Measurements from ENCODE around the gene XRN2.
"Not testable (repeated sequence)": the region's sequence is repeated elsewhere in the genome, so short reads cannot be mapped to it uniquely, and the experiment has no call there.

XRN2 gene

GRCh38 chr20:21355981-21356380 is 52.9 kb downstream of the XRN2 start:
- no peak overlapping the region for H3K27ac ChIP-seq (ENCODE audit: low read depth, low read length)
- no peak overlapping the region for H3K4me3 ChIP-seq (ENCODE audit: low read length)
- peaks cover 97% of the 10 kb centered on the region for H3K36me3 ChIP-seq (ENCODE audit: insufficient read depth, low read length)
- no peaks in the 10 kb centered on the region for H3K4me1 ChIP-seq (ENCODE audit: insufficient read depth, low read length)
- no peak overlapping the region for H3K9ac ChIP-seq (ENCODE audit: low read depth, low read length)
- WGBS = no CpG with 5 or more reads among the region's 1 CpG
- no peaks in the 10 kb centered on the region for H3K27me3 ChIP-seq (ENCODE audit: insufficient read depth, low read length)
- no peaks in the 10 kb centered on the region for H3K9me3 ChIP-seq (ENCODE audit: insufficient read depth, low read depth, low read length)

- peaks cover 97% of the 10 kb centered on the region for H3K36me3 ChIP-seq (ENCODE audit: insufficient read depth, low read length)
- no peak overlapping the region for H3K9ac ChIP-seq (ENCODE audit: low read depth, low read length)
- no peak overlapping the region for H3K27ac ChIP-seq (ENCODE audit: low read depth, low read length)
- no peaks in the 10 kb centered on the region for H3K9me3 ChIP-seq (ENCODE audit: insufficient read depth, low read depth, low read length)
- no peak overlapping the region for H3K4me3 ChIP-seq (ENCODE audit: low read length)
- no peaks in the 10 kb centered on the region for H3K27me3 ChIP-seq (ENCODE audit: insufficient read depth, low read length)
- no peaks in the 10 kb centered on the region for H3K4me1 ChIP-seq (ENCODE audit: insufficient read depth, low read length)
Observed at GRCh38 chr20:21356386-21356785, 53.3 kb downstream of the XRN2 start.

GRCh38 chr20:21357844-21358243 is 54.7 kb downstream of the XRN2 start:
- peaks cover 97% of the 10 kb centered on the region for H3K36me3 ChIP-seq (ENCODE audit: insufficient read depth, low read length)
- H3K9ac ChIP-seq (ENCODE audit: low read depth, low read length) = no peak overlapping the region
- no peaks in the 10 kb centered on the region for H3K9me3 ChIP-seq (ENCODE audit: insufficient read depth, low read depth, low read length)
- no peak overlapping the region for H3K27ac ChIP-seq (ENCODE audit: low read depth, low read length)
- H3K27me3 ChIP-seq (ENCODE audit: insufficient read depth, low read length) = no peaks in the 10 kb centered on the region
- H3K4me1 ChIP-seq (ENCODE audit: insufficient read depth, low read length) = no peaks in the 10 kb centered on the region
- WGBS = 93% methylated on average over 1 of the region's 1 CpG
- no peak overlapping the region for H3K4me3 ChIP-seq (ENCODE audit: low read length)

- H3K27ac ChIP-seq (ENCODE audit: low read depth, low read length) = no peak overlapping the region
- peaks cover 99% of the 10 kb centered on the region for H3K36me3 ChIP-seq (ENCODE audit: insufficient read depth, low read length)
Observed at GRCh38 chr20:21358737-21359136, 55.6 kb downstream of the XRN2 start.

GRCh38 chr20:21360705-21361104 is 57.6 kb downstream of the XRN2 start:
- Histone ChIP-seq H3K4me1 (ENCODE audit: insufficient read depth, low read length) (no peaks in the 10 kb centered on the region), H3K9ac (ENCODE audit: low read depth, low read length) (no peak overlapping the region), H3K27me3 (ENCODE audit: insufficient read depth, low read length) (no peaks in the 10 kb centered on the region), H3K9me3 (ENCODE audit: insufficient read depth, low read depth, low read length) (no peaks in the 10 kb centered on the region), H3K36me3 (ENCODE audit: insufficient read depth, low read length) (peaks cover 98% of the 10 kb centered on the region), H3K27ac (ENCODE audit: low read depth, low read length) (no peak overlapping the region), H3K4me3 (ENCODE audit: low read length) (no peak overlapping the region)
- 100% methylated on average over 1 of the region's 1 CpG for WGBS

More at GRCh38 chr20:21358737-21359136, 55.6 kb downstream of the XRN2 start:
- no peak overlapping the region for H3K9ac ChIP-seq (ENCODE audit: low read depth, low read length)
- WGBS = 96% methylated on average over 5 of the region's 5 CpGs
- H3K27me3 ChIP-seq (ENCODE audit: insufficient read depth, low read length) = no peaks in the 10 kb centered on the region
- no peak overlapping the region for H3K4me3 ChIP-seq (ENCODE audit: low read length)
- H3K9me3 ChIP-seq (ENCODE audit: insufficient read depth, low read depth, low read length) = no peaks in the 10 kb centered on the region
- H3K4me1 ChIP-seq (ENCODE audit: insufficient read depth, low read length) = no peaks in the 10 kb centered on the region

GRCh38 chr20:21361266-21361665 is 58.1 kb downstream of the XRN2 start:
- Histone ChIP-seq H3K4me3 (ENCODE audit: low read length) (no peak overlapping the region), H3K36me3 (ENCODE audit: insufficient read depth, low read length) (peaks cover 94% of the 10 kb centered on the region), H3K4me1 (ENCODE audit: insufficient read depth, low read length) (no peaks in the 10 kb centered on the region), H3K9ac (ENCODE audit: low read depth, low read length) (no peak overlapping the region), H3K27me3 (ENCODE audit: insufficient read depth, low read length) (no peaks in the 10 kb centered on the region), H3K27ac (ENCODE audit: low read depth, low read length) (no peak overlapping the region), H3K9me3 (ENCODE audit: insufficient read depth, low read depth, low read length) (no peaks in the 10 kb centered on the region)
- WGBS = 98% methylated on average over 2 of the region's 2 CpGs

GRCh38 chr20:21364413-21364812 is 61.3 kb downstream of the XRN2 start:
- H3K4me1 ChIP-seq (ENCODE audit: insufficient read depth, low read length) = no peaks in the 10 kb centered on the region
- H3K36me3 ChIP-seq (ENCODE audit: insufficient read depth, low read length) = peaks cover 94% of the 10 kb centered on the region
- no peaks in the 10 kb centered on the region for H3K9me3 ChIP-seq (ENCODE audit: insufficient read depth, low read depth, low read length)
- no peak overlapping the region for H3K9ac ChIP-seq (ENCODE audit: low read depth, low read length)
- no peak overlapping the region for H3K4me3 ChIP-seq (ENCODE audit: low read length)
- WGBS = 92% methylated on average over 5 of the region's 6 CpGs
- H3K27ac ChIP-seq (ENCODE audit: low read depth, low read length) = no peak overlapping the region
- no peaks in the 10 kb centered on the region for H3K27me3 ChIP-seq (ENCODE audit: insufficient read depth, low read length)

- no CpG with 5 or more reads among the region's 3 CpGs for WGBS
- peaks cover 93% of the 10 kb centered on the region for H3K36me3 ChIP-seq (ENCODE audit: insufficient read depth, low read length)
Observed at GRCh38 chr20:21365771-21366170, 62.6 kb downstream of the XRN2 start.

GRCh38 chr20:21366273-21366672 is 63.1 kb downstream of the XRN2 start:
- peaks cover 93% of the 10 kb centered on the region for H3K36me3 ChIP-seq (ENCODE audit: insufficient read depth, low read length)
- 90% methylated on average over 9 of the region's 9 CpGs for WGBS
- not testable (repeated sequence) for H3K27me3 ChIP-seq (ENCODE audit: insufficient read depth, low read length); H3K4me1 ChIP-seq (ENCODE audit: insufficient read depth, low read length); H3K9me3 ChIP-seq (ENCODE audit: insufficient read depth, low read depth, low read length); H3K27ac ChIP-seq (ENCODE audit: low read depth, low read length); H3K4me3 ChIP-seq (ENCODE audit: low read length); H3K9ac ChIP-seq (ENCODE audit: low read depth, low read length)

More at GRCh38 chr20:21365771-21366170, 62.6 kb downstream of the XRN2 start:
- H3K27me3 ChIP-seq (ENCODE audit: insufficient read depth, low read length) = no peaks in the 10 kb centered on the region
- H3K4me1 ChIP-seq (ENCODE audit: insufficient read depth, low read length) = no peaks in the 10 kb centered on the region
- no peak overlapping the region for H3K27ac ChIP-seq (ENCODE audit: low read depth, low read length)
- H3K4me3 ChIP-seq (ENCODE audit: low read length) = no peak overlapping the region
- no peaks in the 10 kb centered on the region for H3K9me3 ChIP-seq (ENCODE audit: insufficient read depth, low read depth, low read length)
- H3K9ac ChIP-seq (ENCODE audit: low read depth, low read length) = no peak overlapping the region

GRCh38 chr20:21368791-21369190 is 65.7 kb downstream of the XRN2 start:
- Histone ChIP-seq H3K9ac (ENCODE audit: low read depth, low read length) (no peak overlapping the region), H3K4me1 (ENCODE audit: insufficient read depth, low read length) (no peaks in the 10 kb centered on the region), H3K4me3 (ENCODE audit: low read length) (no peak overlapping the region), H3K27ac (ENCODE audit: low read depth, low read length) (no peak overlapping the region), H3K9me3 (ENCODE audit: insufficient read depth, low read depth, low read length) (no peaks in the 10 kb centered on the region), H3K27me3 (ENCODE audit: insufficient read depth, low read length) (no peaks in the 10 kb centered on the region), H3K36me3 (ENCODE audit: insufficient read depth, low read length) (peaks cover 88% of the 10 kb centered on the region)
- 43% methylated on average over 2 of the region's 2 CpGs for WGBS

- Histone ChIP-seq H3K27me3 (ENCODE audit: insufficient read depth, low read length) (no peaks in the 10 kb centered on the region), H3K4me3 (ENCODE audit: low read length) (no peak overlapping the region), H3K9me3 (ENCODE audit: insufficient read depth, low read depth, low read length) (no peaks in the 10 kb centered on the region), H3K9ac (ENCODE audit: low read depth, low read length) (no peak overlapping the region), H3K27ac (ENCODE audit: low read depth, low read length) (no peak overlapping the region), H3K4me1 (ENCODE audit: insufficient read depth, low read length) (no peaks in the 10 kb centered on the region), H3K36me3 (ENCODE audit: insufficient read depth, low read length) (peaks cover 73% of the 10 kb centered on the region)
- 100% methylated on average over 1 of the region's 1 CpG for WGBS
Observed at GRCh38 chr20:21371193-21371592, 68.1 kb downstream of the XRN2 start.

- peaks cover 64% of the 10 kb centered on the region for H3K36me3 ChIP-seq (ENCODE audit: insufficient read depth, low read length)
- H3K4me3 ChIP-seq (ENCODE audit: low read length) = no peak overlapping the region
- no peak overlapping the region for H3K9ac ChIP-seq (ENCODE audit: low read depth, low read length)
- WGBS = 96% methylated on average over 2 of the region's 2 CpGs
- no peaks in the 10 kb centered on the region for H3K27me3 ChIP-seq (ENCODE audit: insufficient read depth, low read length)
- H3K9me3 ChIP-seq (ENCODE audit: insufficient read depth, low read depth, low read length) = no peaks in the 10 kb centered on the region
- H3K4me1 ChIP-seq (ENCODE audit: insufficient read depth, low read length) = no peaks in the 10 kb centered on the region
- H3K27ac ChIP-seq (ENCODE audit: low read depth, low read length) = no peak overlapping the region
Observed at GRCh38 chr20:21372016-21372415, 68.9 kb downstream of the XRN2 start.

All from HUES64 (cell line).